Keratinocyte (primary cell): ENCODE measurements around the gene HECTD4.

Experiments used
- EZH2 ChIP-seq: IDR thresholded peaks from one replicate; pipeline ENCODE4 v1.6.1; 2012; ENCODE audit warnings: inconsistent platforms, mild to moderate bottlenecking, low read length, moderate library complexity
- TF ChIP-seq, protein P1 (sequence below), 3 experiments: IDR thresholded peaks in 1 of 3; conservative IDR thresholded peaks in 1 of 3; optimal IDR thresholded peaks in 1 of 3; 2 replicates in 2 of 3; 3 replicates in 1 of 3; pipeline versions ENCODE3 to v1.5.1; 2011; ENCODE audit warnings: low read length in 3 of 3, mild to moderate bottlenecking in 3 of 3, moderate library complexity in 2 of 3, control low read depth in 1 of 3, inconsistent platforms in 1 of 3; ENCODE audit not compliant: insufficient read depth in 2 of 3; ENCODE audit errors: extremely low read depth in 1 of 3

GRCh38 chr12:112401054-112401453 is 18.8 kb upstream of the HECTD4 start:
- TF ChIP-seq, protein P1, sequence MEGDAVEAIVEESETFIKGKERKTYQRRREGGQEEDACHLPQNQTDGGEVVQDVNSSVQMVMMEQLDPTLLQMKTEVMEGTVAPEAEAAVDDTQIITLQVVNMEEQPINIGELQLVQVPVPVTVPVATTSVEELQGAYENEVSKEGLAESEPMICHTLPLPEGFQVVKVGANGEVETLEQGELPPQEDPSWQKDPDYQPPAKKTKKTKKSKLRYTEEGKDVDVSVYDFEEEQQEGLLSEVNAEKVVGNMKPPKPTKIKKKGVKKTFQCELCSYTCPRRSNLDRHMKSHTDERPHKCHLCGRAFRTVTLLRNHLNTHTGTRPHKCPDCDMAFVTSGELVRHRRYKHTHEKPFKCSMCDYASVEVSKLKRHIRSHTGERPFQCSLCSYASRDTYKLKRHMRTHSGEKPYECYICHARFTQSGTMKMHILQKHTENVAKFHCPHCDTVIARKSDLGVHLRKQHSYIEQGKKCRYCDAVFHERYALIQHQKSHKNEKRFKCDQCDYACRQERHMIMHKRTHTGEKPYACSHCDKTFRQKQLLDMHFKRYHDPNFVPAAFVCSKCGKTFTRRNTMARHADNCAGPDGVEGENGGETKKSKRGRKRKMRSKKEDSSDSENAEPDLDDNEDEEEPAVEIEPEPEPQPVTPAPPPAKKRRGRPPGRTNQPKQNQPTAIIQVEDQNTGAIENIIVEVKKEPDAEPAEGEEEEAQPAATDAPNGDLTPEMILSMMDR (optimal IDR thresholded peaks at IDR 0.05 in 1 of 3, IDR thresholded peaks at IDR 0.05 in 1 of 3, conservative IDR thresholded peaks at IDR 0.05 in 1 of 3; ENCODE audit: extremely low read depth in 1 of 3, insufficient read depth in 2 of 3, low read length in 3 of 3), result no peak
- no peak for TF ChIP-seq EZH2
